Progenitor cell of endocrine pancreas (in vitro differentiated cells): ENCODE data around the gene RNF151. TPM values are rescaled to one million over a fixed set of nuclear protein-coding genes. Genes with fewer than 3 reads are reported as not detected.

Source experiments
- DNase-seq: peaks from one replicate; pipeline ENCODE4 v3.0.0; 2021; ENCODE audit warnings: low spot score; ENCODE audit not compliant: unreplicated experiment
- H3K27ac Mint-ChIP-seq: 2 replicates; pipeline ENCODE4 v1.8.0; 2021; ENCODE audit warnings: mild to moderate bottlenecking, moderate library complexity, mixed read lengths
- H3K27me3 Mint-ChIP-seq: 2 replicates; pipeline ENCODE4 v1.8.0; 2021; ENCODE audit warnings: mixed read lengths
- H3K36me3 Mint-ChIP-seq: 2 replicates; pipeline ENCODE4 v1.8.0; 2022; ENCODE audit warnings: mixed read lengths; ENCODE audit not compliant: insufficient read depth
- H3K4me1 Mint-ChIP-seq: 2 replicates; pipeline ENCODE4 v1.8.0; 2021; ENCODE audit warnings: low read depth, mixed read lengths
- H3K4me3 Mint-ChIP-seq: 2 replicates; pipeline ENCODE4 v1.8.0; 2021; ENCODE audit warnings: low read depth, mild to moderate bottlenecking, moderate library complexity, mixed read lengths
- H3K9me3 Mint-ChIP-seq: 2 replicates; pipeline ENCODE4 v1.8.0; 2021; ENCODE audit warnings: low read depth, mixed read lengths
- total RNA-seq: library from RNA; stranded (reverse); gene quantifications from 2 replicates; pipeline ENCODE4 v1.2.1, GENCODE V29; 2021
- TF ChIP-seq, protein P1 (sequence below): fragments of 200-600 bp; sonication (generic); IDR thresholded peaks from one replicate; pipeline ENCODE4 v1.5.0; 2021; ENCODE audit warnings: antibody characterized with exemption, mild to moderate bottlenecking; ENCODE audit not compliant: unreplicated experiment

The RNF151 gene
- total RNA-seq, 1 donor from 2014 or later: not detected

DNA sequence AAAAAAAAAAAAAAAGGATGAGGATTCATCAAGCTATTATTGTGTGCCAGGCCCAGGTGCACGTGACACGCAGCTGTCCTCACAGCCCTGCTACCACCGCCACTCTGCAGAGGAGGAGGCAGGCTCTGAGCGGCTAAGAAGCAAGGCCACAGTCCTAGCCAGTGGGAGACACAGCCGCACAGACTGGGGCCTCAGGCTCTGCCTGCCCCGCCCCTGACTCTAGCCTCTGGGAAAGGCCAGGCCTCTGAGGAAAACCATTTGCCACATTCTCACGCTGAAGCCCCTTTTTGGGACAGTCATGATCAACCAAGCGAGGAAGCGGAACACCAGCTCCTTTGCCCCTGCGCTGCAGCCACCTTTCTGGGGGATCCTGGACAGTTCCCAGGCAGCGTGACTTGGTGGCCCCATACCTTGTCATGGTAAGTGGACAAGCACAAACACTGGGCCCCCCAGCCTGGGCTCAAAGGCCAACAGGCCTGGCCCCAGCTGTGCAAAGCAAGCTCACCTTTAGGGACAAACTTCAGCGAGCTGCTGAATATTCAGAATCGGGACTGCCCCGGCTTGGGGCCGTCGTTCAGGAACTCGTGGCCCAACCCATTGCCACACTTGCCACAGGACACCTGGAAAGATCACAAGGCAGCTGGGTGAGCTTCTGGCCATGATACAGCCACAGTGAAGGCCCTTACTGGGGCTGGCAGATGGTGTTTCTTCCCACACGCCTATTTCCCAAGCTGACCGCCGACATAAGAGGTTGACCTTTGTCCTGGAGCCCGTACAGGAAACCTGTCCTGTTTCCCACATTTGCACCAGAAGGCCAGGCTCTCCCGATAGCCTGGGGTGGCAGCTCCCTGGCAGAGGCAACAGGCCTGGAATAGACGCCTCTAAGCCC is 26.1 kb upstream of the RNF151 start:
- TF ChIP-seq, protein P1, sequence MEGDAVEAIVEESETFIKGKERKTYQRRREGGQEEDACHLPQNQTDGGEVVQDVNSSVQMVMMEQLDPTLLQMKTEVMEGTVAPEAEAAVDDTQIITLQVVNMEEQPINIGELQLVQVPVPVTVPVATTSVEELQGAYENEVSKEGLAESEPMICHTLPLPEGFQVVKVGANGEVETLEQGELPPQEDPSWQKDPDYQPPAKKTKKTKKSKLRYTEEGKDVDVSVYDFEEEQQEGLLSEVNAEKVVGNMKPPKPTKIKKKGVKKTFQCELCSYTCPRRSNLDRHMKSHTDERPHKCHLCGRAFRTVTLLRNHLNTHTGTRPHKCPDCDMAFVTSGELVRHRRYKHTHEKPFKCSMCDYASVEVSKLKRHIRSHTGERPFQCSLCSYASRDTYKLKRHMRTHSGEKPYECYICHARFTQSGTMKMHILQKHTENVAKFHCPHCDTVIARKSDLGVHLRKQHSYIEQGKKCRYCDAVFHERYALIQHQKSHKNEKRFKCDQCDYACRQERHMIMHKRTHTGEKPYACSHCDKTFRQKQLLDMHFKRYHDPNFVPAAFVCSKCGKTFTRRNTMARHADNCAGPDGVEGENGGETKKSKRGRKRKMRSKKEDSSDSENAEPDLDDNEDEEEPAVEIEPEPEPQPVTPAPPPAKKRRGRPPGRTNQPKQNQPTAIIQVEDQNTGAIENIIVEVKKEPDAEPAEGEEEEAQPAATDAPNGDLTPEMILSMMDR: no peak
- Mint-ChIP-seq H3K9me3 (no peaks in the 10 kb centered on the region), H3K4me1 (peaks cover 2% of the 10 kb centered on the region), H3K36me3 (peaks cover 1% of the 10 kb centered on the region), H3K27me3 (no peaks in the 10 kb centered on the region), H3K4me3 (peak overlapping the region; percentile 19), H3K27ac (peak overlapping the region; percentile 37)
- DNase-seq: no peak

DNA sequence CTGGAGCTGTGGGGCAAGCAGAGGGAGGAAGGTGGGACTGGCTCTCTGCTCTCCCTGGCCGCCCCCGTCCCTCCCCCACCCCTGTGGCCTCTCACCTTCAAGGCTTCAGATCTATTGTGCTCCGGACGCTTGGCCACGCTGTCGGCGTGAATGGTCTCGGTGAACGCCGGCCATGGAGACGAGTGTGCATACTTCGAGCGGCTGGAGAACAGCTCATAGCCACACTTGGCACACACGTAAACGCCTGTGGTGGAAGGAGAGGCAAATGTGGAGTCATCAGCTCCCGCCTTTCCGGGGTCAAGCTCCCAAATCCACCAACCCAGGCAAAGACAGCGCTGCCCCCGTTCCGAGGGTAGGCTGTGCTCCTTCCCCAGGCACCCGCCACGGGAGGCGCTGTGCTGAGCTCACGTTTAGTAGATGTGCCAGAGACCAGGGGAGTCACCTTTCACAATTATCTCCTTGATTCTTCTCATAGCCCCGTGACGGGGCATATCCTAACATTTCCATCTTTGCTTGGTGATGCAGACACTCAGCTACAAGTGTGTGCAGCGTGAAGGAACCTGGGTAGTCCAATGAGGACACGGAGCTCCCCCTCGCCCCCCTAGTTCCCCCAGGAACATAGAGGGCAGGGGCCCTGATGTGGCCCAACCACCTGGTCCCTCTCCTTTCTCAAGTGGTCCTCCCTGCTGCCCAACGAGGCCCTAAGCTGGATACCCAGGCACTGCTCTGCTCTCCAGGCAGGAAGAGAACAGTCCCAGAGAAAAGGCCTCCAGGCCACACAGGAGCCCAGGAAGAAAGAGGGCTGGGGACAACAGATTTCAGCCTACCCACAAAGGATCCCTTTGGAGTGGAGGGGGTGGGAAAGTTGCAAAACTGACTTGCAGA is 25.3 kb upstream of the RNF151 start:
- Mint-ChIP-seq H3K27me3 (no peaks in the 10 kb centered on the region), H3K4me1 (peaks cover 2% of the 10 kb centered on the region), H3K9me3 (no peaks in the 10 kb centered on the region), H3K4me3 (peak overlapping the region; percentile 88), H3K36me3 (peaks cover 1% of the 10 kb centered on the region), H3K27ac (peak overlapping the region; percentile 67)
- TF ChIP-seq, protein P1: peak; percentile 17
- DNase-seq: no peak

DNA sequence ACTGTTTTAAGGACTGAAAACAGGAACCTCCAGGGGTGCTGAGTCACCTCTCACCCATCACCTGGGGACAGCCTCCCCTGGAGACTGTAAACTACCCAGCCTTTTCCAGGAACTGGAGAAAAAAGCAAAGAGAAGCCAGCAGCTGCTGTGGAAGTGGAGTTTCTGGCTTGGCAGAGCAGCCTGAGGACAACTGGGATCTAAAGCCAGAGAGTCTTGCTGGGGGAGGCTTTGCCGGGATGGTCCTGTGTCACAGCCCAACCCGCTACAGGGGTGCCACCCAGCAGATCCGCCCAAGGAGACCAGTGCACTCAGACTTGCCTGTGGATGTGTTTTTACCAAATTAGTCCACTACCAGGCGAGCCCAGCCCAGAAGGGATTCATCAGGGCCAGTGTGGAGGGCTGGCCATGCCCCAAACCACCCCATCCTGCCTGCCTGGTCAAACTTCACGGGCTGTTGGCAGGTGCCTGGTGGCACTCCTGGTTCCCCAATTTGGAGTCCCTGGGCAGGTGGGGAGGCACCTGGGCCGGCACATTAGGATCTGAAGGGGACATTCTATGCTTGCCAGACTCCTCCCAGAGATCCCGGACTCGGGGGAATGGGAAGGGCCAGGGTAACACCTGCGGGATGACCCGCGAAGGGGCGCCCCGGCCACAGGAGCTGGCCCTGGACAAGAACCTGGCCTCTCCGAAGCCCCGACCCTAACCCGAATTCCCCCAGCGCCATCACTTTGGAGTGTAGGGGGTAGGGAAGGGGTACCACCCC is 24.4 kb upstream of the RNF151 start:
- Mint-ChIP-seq H3K4me3 (peak overlapping the region; percentile 88), H3K9me3 (no peaks in the 10 kb centered on the region), H3K4me1 (peaks cover 2% of the 10 kb centered on the region), H3K27me3 (no peaks in the 10 kb centered on the region), H3K27ac (no peak overlapping the region), H3K36me3 (no peaks in the 10 kb centered on the region)
- TF ChIP-seq, protein P1: no peak
- no peak for DNase-seq

DNA sequence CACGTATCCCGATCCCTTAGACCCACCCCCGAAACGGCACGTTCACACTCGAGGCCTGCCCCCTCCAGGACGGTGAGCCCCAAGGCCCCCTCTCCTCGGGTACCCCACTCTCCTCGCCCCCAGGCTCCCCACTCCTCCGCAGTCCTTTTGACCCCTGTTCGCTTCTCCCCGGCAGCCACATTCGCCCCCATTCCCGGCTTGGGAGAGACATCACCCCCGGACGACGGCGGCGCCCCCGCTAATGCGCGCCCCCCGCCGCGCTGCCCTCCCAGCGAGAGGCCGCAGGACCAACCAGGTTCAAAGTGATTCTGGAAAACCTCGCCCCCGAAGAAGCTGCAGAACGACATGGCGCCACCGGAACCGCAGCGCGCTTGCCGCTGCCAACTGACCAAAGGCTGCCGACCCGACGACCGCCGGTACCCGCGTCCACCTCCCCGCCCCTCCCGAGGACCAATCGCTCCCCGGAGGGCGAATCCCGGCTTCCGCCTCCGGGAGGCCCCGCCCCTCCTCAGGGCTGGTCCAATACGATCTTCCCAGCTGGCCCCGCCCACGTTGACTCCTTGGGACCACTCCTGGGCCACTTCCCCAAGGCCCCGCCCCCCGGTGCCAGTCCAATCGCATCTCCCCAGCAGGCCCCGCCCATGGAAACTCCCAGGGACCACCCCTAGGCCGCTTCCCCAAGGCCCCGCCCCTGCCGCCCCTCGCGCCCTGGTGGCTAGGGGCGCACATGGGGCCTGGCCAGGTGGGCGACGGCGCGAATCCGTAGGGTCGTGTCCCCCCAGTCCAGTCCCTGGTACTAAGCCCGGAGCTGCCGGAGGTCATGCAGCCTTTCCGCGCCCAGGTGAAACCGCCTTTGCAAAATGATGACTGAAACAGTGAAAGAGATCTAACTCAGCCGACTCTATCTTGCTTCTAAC is 23.6 kb upstream of the RNF151 start, which contains the start of gene MSRB1:
MSRB1 (minus strand) TSS at position 390 of the 917 bp plus-strand sequence; CDS start at position 347, 43 bp downstream.
- H3K9me3 Mint-ChIP-seq: no peaks in the 10 kb centered on the region
- H3K4me3 Mint-ChIP-seq: peak within 1 kb of the TSS; percentile 88
- H3K36me3 Mint-ChIP-seq: no peaks in the 10 kb centered on the region
- DNase-seq: peak; percentile 100
- peak within 1 kb of the TSS; percentile 77 for H3K27ac Mint-ChIP-seq
- peaks cover 2% of the 10 kb centered on the region for H3K4me1 Mint-ChIP-seq
- H3K27me3 Mint-ChIP-seq: no peaks in the 10 kb centered on the region
- TF ChIP-seq, protein P1: peak; percentile 14
